GM18499 (cell line): ENCODE data around the gene ALPK1.
A peak's percentile ranks its signal among the peaks of the same experiment; 100 is the strongest.

ENCODE experiments used
- ATAC-seq: cut with Tn5 transposase; IDR thresholded peaks from one replicate; pipeline ENCODE4 v1.9.1; 2021; ENCODE audit warnings: moderate number of reproducible peaks; ENCODE audit not compliant: insufficient read depth, unreplicated experiment

Gene ALPK1

GRCh38 chr4:112361181-112361791 is 64.1 kb downstream of the ALPK1 start:
- peak; percentile 68 for ATAC-seq

GRCh38 chr4:112370466-112370865 is 73.3 kb downstream of the ALPK1 start:
- ATAC-seq = no peak

GRCh38 chr4:112371361-112371760 is 74.2 kb downstream of the ALPK1 start:
- no peak for ATAC-seq

- no peak for ATAC-seq
Observed at GRCh38 chr4:112374850-112375249, 77.7 kb downstream of the ALPK1 start.

GRCh38 chr4:112377171-112377570 is 80.0 kb downstream of the ALPK1 start:
- ATAC-seq = no peak

- no peak for ATAC-seq
Observed at GRCh38 chr4:112377594-112378242, 80.5 kb downstream of the ALPK1 start.

GRCh38 chr4:112378243-112378620 is 81.1 kb downstream of the ALPK1 start:
- no peak for ATAC-seq

GRCh38 chr4:112378858-112379257 is 81.7 kb downstream of the ALPK1 start:
- no peak for ATAC-seq

- ATAC-seq = no peak
Observed at GRCh38 chr4:112379306-112379705, 82.1 kb downstream of the ALPK1 start.

- ATAC-seq = no peak
Observed at GRCh38 chr4:112381996-112382692, 85.0 kb downstream of the ALPK1 start.

- ATAC-seq = no peak
Observed at GRCh38 chr4:112386071-112386470, 88.9 kb downstream of the ALPK1 start.

GRCh38 chr4:112402098-112402497 is 104.9 kb downstream of the ALPK1 start:
- ATAC-seq = no peak

- ATAC-seq = no peak
Observed at GRCh38 chr4:112403101-112403945, 106.2 kb downstream of the ALPK1 start.

GRCh38 chr4:112410364-112410763 is 113.2 kb downstream of the ALPK1 start:
- no peak for ATAC-seq

GRCh38 chr4:112410804-112411203 is 113.6 kb downstream of the ALPK1 start:
- ATAC-seq = no peak

GRCh38 chr4:112411781-112412550 is 114.8 kb downstream of the ALPK1 start:
- ATAC-seq = no peak

GRCh38 chr4:112416464-112416863 is 119.3 kb downstream of the ALPK1 start:
- no peak for ATAC-seq

- ATAC-seq = no peak
Observed at GRCh38 chr4:112418092-112418491, 120.9 kb downstream of the ALPK1 start.

GRCh38 chr4:112421911-112422310 is 124.7 kb downstream of the ALPK1 start:
- no peak for ATAC-seq

- no peak for ATAC-seq
Observed at GRCh38 chr4:112422644-112423043, 125.5 kb downstream of the ALPK1 start.
